GM18951 (cell line): Measurements from ENCODE around the gene TEX28.

Experiments
- POLR2A ChIP-seq: IDR thresholded peaks from 4 replicates; pipeline ENCODE4 v1.6.1; 2011; ENCODE audit warnings: mild to moderate bottlenecking; ENCODE audit not compliant: insufficient read length, insufficient read depth; ENCODE audit errors: extremely low read depth
- in situ Hi-C: fragments of 300-500 bp; cut with MboI; formaldehyde crosslinking; loops from one replicate; pipeline ENCODE4 v1.12.0; 2022; ENCODE audit warnings: low sequenced_read_pairs, mixed read lengths, inconsistent platforms; ENCODE audit not compliant: unreplicated experiment

The TEX28 gene

DNA sequence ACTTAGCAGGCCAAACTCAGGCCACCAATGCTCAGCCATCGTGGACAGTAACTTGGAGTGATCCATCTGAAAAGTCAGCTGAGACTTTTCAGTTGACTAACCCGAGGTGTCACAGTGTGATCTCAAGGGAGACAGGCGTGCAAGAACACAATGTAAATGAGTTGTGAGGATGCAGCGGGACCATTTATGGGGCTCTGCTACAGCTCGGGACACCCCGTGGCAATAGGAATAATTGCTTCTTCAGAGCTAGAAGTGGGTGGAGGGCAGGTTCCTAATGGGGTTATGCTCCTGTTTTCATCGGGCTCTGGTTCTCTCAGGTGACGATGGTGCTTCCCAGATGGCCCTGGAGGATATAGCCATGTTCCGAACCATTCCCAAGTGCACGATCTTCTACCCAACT, 28.0 kb upstream of the TEX28 start:
- in situ Hi-C loops, result no loop called here

DNA sequence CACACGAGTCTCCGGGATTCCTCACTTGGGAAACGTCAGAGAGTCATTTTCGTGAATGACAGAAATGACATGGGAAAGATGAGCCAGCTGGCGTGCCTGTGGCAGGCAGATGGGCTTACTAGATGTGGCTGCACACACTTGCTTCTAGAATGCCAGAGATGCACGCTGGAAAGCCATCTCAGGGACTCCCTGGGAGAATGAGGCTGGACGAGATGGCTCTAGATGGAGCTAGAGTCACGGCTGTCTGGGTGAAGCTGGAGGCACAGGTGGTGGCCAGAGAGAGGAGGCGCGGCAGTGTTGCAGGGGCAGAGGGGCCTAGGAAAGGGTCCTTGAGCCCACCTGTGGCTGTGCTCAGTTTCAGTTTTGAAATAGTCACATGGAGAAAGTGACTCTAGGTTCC, 26.7 kb upstream of the TEX28 start:
- no peak for TF ChIP-seq POLR2A
- in situ Hi-C loops, result no loop called here

More for the DNA sequence above, 28.0 kb upstream of the TEX28 start:
- TF ChIP-seq POLR2A, result no peak

DNA sequence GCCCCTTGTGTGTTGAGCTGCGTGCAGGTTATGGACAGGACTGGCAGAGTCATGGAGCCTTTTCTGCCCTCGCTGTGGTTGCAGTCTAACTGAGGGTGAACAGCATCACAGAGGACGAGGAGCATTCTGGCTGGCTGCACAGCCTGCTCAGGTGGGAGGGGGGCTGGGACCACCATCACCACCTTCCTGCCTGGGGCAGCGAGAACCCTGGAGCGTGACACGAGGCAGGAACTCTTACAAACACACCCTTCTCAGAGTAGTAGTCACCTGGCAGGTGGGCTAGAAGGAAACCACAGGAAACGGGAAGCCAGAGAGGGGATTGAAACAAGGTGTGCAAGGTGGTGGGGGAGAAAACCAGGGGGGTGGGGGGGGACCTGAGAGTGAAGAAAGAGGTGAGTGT, 26.2 kb upstream of the TEX28 start:
- in situ Hi-C loops, result no loop called here
- no peak for TF ChIP-seq POLR2A

DNA sequence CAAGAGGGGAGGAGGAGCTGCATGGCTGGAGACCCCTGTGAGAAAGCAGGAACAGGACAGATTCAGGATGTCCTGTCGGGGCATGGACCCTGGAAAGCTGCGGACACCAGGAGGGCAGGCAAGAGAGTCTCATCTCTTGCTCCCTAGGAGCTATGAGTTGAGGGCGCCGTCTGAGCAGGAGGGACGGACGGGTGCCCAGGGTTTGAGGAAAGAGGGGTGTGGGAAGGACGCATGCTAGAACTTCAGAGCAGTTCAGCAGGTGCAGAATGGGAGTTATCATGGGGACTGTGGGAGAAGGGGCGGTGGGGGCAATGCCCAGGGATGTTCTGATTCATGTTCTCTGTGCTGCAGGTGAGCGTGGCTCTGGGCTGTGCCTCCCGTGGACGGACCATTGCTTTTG, 25.5 kb upstream of the TEX28 start:
- no peak for TF ChIP-seq POLR2A

DNA sequence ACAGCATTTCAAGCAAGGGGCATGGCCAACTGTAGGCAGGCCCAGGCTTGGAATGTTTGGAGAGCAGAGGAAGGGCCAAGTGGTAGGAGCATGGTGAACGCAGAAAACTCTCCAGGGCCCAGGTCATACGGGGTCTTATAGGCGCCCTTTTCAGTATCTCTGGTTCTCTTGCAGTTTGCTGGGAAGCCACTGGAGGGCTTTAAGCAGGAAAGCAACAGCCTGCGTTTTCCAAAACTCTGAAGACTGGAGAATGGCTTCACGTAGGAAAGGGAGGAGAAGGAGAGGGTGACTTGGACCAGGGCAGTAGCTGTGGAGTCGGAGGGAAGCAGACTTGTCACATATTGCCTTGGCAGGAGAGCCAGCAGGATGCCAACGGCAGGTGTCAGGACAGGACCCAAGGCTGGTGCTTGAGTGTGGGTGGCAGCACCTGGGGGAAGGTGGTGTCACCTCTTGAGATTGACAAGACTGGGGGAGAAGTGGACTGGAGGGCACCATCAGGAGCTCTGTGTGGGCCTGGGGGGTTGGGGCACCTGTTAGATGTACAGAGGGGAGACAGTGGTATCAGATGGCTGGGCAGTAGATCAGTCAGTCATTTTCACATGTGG, 22.6 kb upstream of the TEX28 start:
- no peak for TF ChIP-seq POLR2A
- in situ Hi-C loops, result no loop called here

More for the DNA sequence above, 25.5 kb upstream of the TEX28 start:
- in situ Hi-C loops, result no loop called here

DNA sequence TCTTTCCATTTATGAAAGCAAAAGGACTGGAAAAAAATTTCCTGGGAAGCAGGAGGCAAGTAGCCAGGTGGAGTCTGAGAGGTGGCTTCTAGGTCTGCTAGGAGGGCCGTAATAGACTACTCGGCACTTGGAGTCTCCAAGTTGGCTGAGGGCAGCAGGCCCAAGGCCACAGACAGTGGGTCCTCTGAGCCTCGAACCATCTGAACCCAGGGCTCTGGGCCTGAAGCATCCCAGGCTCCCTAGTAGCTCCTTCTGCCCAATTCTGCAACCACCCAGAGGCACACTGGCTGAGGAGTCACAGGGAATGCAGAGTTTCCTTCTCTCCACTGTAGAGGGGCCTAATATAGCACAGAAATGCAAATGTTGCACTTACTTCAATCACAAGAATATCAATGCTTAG, 20.5 kb upstream of the TEX28 start:
- TF ChIP-seq POLR2A, result no peak
- in situ Hi-C loops, result no loop called here

DNA sequence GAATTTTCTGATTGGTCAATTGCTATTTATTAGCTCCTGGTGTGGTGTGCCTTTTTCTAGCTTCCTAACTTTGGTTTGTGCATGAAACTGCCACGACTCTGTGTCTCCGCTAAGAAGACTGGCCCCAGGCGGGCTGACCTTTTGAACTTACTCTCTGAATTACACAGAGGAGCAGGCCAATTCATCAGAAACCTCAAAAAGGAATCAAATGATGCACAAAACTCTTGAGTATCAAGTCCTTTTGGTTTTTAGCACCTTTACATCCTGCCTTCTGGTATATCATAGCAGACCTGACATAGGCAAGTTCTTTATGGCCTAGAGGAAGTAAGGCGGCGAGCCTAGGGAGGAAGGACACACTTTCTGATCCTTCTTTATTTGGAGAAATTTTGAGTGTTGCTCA, 18.2 kb upstream of the TEX28 start:
- TF ChIP-seq POLR2A, result no peak
- in situ Hi-C loops, result no loop called here

DNA sequence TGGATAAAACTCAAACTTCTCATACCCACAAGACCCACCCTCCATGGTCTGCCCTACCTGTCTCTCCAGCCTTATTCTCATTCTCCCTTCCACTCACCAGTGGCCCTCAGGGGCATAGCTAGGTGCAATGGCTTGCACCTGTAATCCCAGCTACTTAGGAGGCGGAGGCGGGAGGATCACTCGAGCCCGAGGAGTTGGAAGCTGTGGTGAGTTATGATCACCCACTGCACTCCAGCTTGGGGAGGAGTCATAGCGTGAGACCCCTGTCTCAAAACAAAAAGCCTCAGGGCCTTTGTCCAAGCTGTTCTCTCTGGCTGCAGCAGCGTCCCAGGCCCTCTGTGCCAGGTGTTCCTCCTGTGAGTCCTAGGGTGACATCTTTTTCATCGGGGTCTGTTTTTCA, 17.2 kb upstream of the TEX28 start:
- no peak for TF ChIP-seq POLR2A
- in situ Hi-C loops, result no loop called here

DNA sequence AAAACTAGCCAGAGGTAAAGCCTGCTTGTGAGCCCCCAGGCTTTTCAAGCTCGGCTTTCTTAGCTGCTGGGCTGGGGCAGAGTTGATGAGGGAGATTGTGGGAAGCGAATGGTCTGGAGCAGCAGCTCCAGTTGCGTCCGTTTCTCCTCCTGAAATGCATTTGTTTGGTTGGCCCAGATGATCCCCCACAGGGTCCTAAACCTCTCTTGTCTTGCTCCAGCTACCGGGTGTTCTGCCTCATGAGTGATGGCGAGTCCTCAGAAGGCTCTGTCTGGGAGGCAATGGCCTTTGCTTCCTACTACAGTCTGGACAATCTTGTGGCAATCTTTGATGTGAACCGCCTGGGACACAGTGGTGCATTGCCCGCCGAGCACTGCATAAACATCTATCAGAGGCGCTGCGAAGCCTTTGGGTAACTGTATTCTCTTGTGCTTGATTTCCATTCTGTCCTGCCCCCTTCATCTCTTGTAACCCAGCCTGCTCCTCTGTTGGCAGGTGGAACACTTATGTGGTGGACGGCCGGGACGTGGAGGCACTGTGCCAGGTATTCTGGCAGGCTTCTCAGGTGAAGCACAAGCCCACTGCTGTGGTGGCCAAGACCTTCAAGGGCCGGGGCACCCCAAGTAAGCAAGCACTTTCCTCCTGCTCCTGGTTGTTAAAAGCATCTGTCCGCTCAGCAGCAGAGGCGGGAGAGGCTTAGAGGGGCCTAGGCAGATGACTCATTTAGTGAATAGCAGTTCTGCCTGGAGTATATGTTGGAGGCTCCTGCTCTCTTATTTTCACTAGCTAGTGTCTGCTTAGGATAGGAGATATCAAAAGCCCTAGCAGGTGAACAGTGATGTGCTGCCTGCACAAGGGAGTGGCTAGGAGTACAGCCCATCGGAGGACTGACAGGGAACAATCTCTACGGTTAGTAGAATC, 16.0 kb upstream of the TEX28 start:
- in situ Hi-C loops, result no loop called here

DNA sequence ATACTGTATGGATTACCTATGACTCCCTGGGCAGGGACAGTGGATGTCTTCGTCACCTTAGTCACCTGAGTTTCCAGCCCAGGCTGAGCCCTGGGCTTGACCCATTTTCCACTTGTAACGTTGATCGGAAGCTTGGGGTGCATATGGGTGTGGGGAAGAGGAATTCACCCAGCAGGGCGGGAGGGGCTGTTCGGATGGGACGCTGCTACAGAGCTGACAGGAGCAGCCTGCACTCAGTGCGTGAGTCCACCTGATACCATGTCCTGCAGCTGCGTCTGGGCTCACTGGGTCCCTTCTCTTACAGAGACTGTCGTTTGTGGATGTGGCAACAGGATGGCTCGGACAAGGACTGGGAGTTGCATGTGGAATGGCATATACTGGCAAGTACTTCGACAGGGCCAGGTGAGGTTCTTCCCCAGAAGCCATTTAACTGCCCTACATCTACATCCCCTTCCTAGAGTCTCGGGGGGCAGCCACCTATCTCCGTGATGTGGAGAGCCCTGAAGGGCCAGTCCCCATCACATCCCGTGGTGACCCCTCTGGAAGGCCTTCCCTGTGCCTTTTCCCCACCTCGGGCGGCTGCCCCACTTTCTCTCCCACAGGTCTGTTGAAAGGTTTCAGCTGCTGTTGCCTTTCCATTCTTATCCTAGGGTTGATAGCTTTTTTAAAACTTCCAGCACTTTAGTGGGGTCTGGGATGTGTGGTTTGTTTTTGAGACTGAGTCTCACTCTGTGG, 14.3 kb upstream of the TEX28 start:
- TF ChIP-seq POLR2A, result no peak
- in situ Hi-C loops, result no loop called here

More for the DNA sequence above, 16.0 kb upstream of the TEX28 start:
- TF ChIP-seq POLR2A, result no peak

DNA sequence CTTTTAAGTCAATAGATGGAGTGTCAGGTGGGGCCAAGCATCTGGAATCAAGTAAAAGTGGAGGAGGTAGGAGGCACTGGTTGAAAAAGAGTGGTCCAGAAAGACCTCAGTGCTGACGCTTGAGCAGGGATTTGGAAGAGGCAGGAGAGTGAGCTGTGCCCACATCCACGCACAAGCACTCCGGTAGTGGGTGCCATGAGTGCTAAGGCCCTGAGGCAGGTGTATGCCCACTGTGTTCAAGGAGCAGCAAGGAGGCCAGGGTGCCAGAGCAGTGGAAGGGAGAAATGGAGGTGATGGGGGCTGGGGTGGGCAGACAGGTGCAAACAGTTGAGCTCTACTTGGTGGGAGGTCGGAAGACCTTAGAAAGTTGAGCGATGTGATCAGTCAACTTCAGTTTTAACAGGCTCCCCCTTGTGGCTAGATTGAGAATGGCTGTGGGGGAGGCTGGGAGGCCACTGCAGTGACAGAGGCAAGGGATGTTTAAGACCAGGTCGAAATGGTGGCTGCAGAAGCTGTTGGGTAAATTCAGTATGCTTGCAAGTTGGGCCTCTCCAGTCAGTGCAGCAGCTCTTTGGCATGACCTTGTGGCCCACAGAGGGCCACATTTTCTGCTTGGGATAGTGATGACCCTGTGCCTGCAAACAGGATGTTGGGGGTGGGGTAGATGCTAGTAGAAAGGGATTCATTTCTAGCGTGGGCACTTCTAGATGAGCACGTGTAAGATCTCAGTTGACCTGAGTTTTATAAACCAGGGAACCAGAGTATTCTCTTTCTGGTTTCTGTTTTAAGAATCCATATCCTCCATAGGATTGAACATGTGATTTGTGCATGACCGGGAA, 13.4 kb upstream of the TEX28 start:
- in situ Hi-C loops, result no loop called here
- no peak for TF ChIP-seq POLR2A

DNA sequence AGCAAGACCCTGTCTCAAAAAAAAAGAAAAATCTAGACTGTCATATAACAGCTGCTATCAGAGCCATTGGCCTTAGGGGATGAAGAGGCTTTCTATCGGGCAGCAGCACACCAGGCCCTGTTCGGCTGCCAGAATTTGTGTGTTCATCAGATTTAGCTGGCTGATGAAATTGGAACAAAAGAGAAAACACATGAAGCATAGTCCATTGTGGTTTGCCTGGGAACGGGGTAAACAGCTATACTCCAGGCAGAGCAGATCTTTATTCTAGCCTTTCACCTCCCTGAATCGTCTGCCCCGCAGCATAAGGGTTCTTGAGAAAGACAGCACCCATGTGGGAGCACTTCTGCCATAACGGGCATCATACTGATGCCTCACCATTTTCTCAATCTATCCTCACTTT, 12.3 kb upstream of the TEX28 start:
- in situ Hi-C loops, result no loop called here
- no peak for TF ChIP-seq POLR2A
